HG03097 (cell line): ENCODE results near the gene ACSF3.

Source experiments
- ATAC-seq: cut with Tn5 transposase; IDR thresholded peaks from one replicate; pipeline ENCODE4 v1.9.1; 2021; ENCODE audit not compliant: unreplicated experiment, low FRiP score

ACSF3 gene

DNA sequence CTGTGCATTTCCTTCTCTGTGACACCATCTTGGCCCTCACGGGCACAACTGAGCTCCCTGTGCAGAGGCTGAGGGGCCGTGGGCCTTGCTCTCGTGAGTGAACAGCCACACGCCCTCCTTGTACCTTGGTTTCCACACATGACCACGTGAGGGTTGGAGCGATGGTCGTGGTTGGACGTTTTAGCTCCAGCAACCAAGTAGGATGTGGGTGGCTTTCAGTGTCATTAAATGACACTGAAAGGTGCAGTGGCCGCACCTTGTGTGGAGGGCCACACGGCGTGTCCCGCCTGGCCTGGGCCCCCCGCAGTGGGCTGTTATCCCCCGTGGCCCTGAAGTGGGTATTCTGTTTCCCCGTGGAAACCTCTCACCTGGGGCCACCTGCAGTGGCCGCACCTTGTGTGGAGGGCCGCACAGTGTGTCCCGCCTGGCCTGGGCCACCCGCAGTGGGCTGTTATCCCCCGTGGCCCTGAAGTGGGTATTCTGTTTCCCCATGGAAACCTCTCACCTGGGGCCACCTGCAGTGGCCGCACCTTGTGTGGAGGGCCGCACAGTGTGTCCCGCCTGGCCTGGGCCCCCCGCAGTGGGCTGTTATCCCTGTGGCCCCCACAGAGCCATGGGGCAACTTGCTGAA is 28.2 kb downstream of the ACSF3 start:
- no peak for ATAC-seq

- no peak for ATAC-seq
These were observed 28.7 kb downstream of the ACSF3 start for GRCh38 chr16:89122322-89122851.

- ATAC-seq, result no peak
These were observed 29.6 kb downstream of the ACSF3 start for GRCh38 chr16:89123001-89123830.

GRCh38 chr16:89123831-89124100 is 30.1 kb downstream of the ACSF3 start:
- no peak for ATAC-seq

GRCh38 chr16:89129378-89129777 is 35.7 kb downstream of the ACSF3 start:
- no peak for ATAC-seq

- no peak for ATAC-seq
These were observed 36.8 kb downstream of the ACSF3 start for GRCh38 chr16:89130448-89130847.

DNA sequence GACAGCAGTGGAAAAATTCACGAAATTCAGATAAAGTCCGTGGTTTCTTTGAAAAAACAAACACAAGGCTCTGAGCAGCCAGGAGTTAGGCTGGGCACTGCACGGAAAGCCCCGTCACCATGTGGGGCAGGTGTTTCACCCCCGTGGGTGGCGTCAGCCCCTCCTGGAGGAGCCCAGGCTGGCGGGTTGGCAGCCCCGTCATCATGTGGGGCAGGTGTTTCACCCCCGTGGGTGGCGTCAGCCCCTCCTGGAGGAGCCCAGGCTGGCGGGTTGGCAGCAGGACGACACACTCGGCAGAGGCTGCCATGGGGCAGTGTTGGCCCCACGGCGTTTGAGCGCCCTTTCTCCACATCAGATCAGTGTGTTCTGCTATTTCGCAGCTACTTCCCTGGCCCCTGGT is 38.1 kb downstream of the ACSF3 start:
- no peak for ATAC-seq

DNA sequence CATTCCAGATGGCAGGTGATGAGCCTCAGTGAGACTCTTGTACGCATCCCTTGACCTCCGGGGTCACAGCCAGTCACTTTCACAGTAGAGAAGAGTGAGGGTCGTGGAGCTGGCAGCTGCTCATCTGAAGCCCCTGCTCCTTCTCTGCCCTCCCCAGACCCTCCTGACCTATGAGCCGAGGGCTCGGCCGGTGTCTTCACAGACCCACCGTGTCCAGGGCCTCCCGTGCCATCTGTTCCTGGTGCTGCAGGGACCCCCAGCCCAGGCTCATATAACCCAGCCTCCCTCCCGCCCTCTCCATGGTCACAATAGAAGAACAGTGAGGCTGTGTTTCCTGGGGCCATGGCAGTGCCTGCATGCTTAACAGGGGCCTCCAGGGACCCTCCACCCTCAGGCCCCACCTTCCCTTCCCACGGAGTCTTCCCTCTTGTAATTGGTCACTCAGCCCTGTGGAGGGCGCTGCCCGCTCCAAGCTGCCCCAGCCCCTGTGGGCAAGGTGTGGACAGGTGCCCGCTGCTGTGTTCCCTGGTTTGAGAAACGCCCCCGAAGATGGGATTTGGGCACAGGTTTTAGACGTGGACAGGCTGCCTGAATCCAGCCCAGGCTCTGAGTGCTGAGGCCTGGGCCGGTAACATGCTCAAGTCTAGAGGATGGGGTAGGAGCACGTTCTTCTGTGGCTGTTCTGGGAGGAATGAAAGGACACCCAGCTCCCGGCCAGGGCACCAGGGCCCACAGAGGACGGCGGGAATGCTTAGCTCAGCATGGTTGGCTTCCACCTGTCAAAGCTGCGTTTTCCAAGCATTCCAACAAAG is 38.7 kb downstream of the ACSF3 start:
- no peak for ATAC-seq

DNA sequence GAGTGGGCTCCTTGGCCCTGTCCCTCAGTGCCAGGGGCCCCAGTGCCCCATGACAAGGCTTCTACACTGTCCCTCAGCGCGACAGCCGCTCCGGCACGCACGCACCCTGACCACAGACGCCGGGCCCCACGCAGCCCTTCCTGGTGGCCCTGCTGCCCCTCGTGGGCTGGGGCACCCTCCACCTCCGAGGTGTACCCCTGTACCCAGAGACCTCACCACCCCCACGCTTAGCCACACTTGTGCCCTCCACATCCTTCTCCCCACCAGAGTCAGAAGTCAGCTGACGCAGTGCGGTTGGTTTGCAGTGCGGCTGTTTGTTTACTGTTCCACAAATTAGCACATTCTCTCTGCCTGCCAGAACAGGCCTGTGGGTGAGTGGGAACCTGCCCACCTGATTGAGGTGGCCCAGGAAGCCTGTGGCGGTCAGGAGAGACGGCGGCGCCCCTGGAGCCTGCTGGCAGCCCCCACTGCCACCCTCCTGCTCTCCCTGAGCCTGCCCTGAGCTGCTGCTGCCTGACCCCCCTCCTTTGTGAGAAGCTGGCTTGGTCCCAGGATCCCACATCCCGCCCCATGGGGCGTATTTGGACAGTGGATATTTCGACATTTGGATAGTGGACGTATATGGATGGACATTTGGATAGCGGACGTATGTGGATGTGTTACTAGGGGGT is 39.9 kb downstream of the ACSF3 start:
- no peak for ATAC-seq

- ATAC-seq, result no peak
These were observed 40.6 kb downstream of the ACSF3 start for GRCh38 chr16:89134269-89134668.

GRCh38 chr16:89135166-89135565 is 41.5 kb downstream of the ACSF3 start:
- ATAC-seq, result no peak

GRCh38 chr16:89135971-89136765 is 42.5 kb downstream of the ACSF3 start:
- ATAC-seq, result no peak

DNA sequence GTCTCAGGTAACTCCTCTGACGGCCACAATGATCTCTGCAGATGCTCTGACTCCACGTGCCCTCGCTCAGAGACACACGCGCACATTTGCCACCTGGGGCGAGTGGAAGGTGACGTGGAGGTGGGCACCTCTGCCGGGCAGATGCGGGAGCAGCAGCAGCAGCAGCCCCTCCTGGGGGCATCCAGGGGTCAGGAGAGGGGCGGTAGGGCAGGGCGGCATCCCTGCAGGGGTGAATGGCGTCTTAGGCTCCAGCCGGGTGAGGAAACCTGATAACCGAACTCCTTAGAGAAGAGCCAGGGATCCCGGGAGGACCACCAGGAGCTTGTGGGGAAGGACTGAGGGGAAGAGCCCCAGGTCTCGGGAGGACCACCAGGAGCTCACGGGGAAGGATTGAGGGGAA is 43.3 kb downstream of the ACSF3 start:
- ATAC-seq, result no peak

DNA sequence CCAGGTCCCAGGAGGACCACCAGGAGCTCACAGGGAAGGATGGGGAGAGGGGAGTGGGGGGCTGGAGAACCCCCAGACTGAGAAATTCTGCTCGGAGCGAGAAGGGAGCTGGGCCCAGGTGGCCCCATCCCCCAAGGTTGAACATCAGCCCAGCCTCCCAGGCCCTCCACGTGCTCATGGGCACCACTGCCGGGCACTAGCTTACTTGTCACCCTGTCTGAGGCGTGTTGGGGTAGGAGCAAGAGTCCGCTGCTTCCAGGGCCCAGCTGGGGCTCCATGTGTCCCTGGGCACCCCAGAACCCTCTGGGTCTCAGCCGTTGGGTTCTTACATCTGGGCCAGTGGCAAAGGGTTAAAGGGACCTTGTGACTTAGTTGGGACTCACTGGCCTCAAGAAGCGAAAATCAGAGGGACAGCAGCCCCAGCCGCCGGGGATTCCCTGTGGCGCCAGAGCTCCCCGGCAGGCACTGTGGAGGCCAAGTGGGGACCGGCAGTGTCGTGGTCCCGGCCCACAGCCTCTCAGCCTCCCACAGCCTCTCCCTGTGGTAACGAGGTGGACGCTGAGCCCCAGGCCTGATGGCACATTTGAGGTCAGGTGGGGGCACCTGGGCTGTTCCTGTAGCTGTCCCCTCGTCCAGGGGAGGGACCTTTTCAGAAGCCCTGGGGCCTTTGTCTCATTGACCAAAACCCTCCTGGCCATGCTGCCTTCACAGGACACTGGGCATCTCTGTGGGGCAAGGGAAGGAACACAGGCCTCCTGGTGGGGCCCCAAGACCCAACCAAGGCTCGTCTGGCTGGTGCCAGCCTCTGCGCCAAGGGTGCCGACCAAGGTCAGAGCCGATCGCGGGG is 44.2 kb downstream of the ACSF3 start:
- ATAC-seq, result no peak

- no peak for ATAC-seq
These were observed 44.8 kb downstream of the ACSF3 start for GRCh38 chr16:89138513-89138795.

DNA sequence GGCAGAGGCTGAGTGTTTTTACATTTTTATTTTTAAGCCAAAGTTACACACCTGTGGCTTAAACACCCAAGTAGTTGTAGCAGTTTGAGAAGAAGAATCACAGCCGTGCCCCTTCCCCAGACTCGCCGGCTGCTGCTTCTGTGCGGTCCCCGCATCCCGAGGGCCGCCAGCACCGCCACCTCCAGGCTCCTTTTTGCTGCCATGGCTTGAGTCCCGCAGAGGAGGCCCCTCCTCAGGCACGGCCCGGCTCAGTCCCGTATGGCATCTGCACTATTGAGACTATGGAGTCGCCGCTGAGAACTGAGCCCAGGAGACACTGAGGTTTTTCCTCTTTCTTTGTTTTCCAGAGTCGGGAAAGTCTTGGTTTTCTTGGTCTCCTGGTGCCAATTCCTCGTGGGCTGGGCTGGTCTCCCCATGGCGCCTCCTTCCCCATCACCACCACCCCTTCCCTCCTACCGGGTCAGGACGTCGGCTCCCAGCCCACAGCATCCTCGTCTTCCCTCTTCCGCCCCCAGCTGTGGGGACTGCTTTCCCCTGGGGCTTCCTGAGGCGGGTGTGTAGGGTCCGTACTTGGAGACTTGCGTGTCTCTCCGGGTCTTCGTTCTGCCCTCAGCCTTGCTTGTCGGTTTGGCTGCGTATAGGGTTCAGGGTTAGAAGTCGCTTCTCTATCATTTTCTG is 45.3 kb downstream of the ACSF3 start:
- ATAC-seq, result no peak

GRCh38 chr16:89139907-89140361 is 46.3 kb downstream of the ACSF3 start:
- ATAC-seq, result no peak

GRCh38 chr16:89140401-89140800 is 46.7 kb downstream of the ACSF3 start:
- ATAC-seq, result no peak
